ENCODE results near the gene GPR142.
"Not testable (repeated sequence)": the region's sequence is repeated elsewhere in the genome, so short reads cannot be mapped to it uniquely, and the experiment has no call there.

The GPR142 gene

GRCh38 chr17:74393346-74393942, 26.1 kb downstream of the GPR142 start:
- DNase-seq (ENCODE audit: low read depth in 2 of 2): no peak

- DNase-seq (ENCODE audit: low read depth in 2 of 2): no peak
Observed at GRCh38 chr17:74394275-74394950, 27.1 kb downstream of the GPR142 start.

- no peak for DNase-seq (ENCODE audit: low read depth in 2 of 2)
Observed at GRCh38 chr17:74394977-74395376, 27.7 kb downstream of the GPR142 start.

GRCh38 chr17:74396567-74396966, 29.3 kb downstream of the GPR142 start:
- DNase-seq (ENCODE audit: low read depth in 2 of 2): no peak

DNA sequence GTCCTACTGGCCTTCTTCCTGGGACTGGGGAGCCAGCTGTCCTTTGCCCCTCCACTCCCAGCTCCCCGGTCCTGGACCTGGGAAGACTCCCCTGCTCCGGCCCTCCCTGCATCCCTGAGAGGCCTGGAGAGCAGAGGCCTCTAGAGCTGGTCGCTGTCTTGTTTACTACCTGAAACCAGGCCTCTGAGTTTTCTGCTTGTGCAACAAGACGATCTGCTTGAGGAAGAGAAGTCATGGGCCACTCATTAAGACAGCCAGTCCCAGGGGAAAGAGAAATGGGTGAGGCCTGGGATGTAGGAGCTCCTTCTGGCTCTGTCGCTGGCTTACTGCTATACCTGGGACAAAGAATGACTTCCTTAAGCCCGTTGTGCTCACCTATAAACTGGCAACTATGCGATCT, 34.7 kb downstream of the GPR142 start:
- no peak for DNase-seq (ENCODE audit: low read depth in 2 of 2)

GRCh38 chr17:74403512-74404137, 36.3 kb downstream of the GPR142 start:
- DNase-seq (ENCODE audit: low read depth in 2 of 2): no peak

GRCh38 chr17:74404218-74404617, 36.9 kb downstream of the GPR142 start:
- DNase-seq (ENCODE audit: low read depth in 2 of 2): no peak

DNA sequence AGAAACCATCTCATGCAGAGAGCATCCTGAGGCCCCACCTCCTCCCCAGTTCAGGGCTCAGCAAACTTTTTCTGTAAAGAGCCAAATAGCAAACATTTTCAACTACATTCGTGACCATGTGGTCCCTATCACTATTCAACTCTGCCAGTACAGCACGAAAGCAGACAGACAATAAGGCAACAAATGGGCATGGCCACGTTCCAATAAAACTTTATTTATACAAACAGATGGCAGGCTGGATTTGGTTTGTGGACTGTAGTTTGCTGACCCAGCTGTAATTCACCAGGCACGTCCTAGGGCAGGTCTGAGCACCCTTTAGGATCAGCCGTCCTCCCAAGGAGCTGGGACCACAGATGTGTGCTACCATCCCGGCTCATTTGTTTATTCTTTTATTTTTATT, 37.5 kb downstream of the GPR142 start:
- no peak for DNase-seq (ENCODE audit: low read depth in 2 of 2)

DNA sequence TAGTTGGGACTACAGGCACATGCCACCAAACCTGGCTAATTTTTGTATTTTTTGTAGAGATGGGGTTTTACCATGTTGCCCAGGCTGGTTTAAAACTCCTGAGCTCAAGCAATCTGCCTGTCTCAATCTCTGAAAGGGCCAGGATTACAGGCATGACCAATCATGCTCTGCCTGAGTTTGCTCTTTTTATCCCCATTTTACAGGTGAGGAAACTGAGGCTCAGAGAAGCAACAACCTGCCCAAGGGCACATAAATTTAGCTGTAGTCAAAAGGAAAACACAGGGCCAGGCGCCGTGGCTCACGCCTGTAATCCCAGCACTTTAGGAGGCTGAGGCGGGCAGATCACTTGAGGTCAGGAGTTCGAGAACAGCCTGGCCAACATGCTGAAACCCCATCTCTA, 38.0 kb downstream of the GPR142 start:
- DNase-seq (ENCODE audit: low read depth in 2 of 2): not testable (repeated sequence)

- DNase-seq (ENCODE audit: low read depth in 2 of 2): no peak
Observed at GRCh38 chr17:74407384-74407783, 40.1 kb downstream of the GPR142 start.

DNA sequence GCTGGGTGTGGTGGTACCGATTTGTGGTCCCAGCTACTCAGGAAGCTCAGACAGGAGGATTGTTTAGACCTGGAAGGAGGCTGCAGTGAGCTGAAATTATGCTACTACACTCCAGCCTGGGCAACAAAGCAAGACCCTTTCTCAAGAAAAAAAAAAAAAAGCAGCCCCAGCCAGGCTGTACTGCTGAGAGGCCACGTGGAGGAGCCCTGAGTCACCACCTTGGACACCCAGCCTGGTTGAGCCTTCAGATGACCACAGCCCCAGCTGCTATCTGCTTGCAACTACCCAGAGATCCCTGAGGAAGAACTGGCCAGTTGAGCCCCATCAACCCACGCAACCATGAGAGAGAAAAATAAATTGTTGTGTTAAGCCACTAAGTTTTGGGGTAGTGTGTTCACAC, 41.0 kb downstream of the GPR142 start:
- no peak for DNase-seq (ENCODE audit: low read depth in 2 of 2)

GRCh38 chr17:74408815-74409214, 41.5 kb downstream of the GPR142 start:
- DNase-seq (ENCODE audit: low read depth in 2 of 2): no peak

GRCh38 chr17:74410001-74410443, 42.7 kb downstream of the GPR142 start:
- no peak for DNase-seq (ENCODE audit: low read depth in 2 of 2)

DNA sequence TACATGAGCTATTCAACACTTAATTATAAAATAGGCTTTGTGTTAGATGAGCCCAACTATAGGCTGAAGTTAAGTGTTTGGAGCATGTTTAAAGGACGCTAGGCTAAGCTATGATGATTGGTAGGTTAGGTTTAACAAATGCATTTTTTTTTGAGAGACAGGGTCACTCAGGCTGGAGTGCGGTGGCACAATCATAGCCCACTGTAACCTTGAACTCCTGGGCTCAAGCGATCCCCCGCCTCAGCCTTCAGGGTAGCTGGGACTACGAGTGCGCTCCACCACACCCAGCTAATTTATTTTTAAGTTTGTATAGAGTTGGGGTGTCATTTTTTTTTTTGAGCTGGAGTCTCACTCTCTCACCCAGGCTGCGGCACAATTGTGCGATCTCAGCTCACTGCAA, 45.3 kb downstream of the GPR142 start:
- DNase-seq (ENCODE audit: low read depth in 2 of 2): no peak

DNA sequence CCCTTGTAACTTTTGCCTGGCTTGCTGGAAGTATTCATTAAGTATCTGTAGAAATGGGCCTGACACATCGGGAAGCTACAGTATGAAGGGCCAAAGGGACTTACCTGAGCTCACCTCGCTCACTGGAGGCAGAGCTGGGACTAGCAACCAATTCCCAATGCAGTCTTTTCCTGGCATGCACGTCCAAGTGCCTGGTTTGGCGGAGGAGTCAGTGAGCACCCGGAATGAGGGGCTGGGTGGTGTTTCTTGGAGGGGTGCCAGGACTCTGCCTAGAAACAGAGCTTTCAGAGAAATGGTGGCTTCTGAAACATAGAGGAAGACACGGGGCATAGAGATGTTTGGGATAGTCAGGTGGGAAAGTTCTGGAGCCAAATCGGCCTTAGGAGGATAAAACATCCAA, 46.2 kb downstream of the GPR142 start:
- no peak for DNase-seq (ENCODE audit: low read depth in 2 of 2)

DNA sequence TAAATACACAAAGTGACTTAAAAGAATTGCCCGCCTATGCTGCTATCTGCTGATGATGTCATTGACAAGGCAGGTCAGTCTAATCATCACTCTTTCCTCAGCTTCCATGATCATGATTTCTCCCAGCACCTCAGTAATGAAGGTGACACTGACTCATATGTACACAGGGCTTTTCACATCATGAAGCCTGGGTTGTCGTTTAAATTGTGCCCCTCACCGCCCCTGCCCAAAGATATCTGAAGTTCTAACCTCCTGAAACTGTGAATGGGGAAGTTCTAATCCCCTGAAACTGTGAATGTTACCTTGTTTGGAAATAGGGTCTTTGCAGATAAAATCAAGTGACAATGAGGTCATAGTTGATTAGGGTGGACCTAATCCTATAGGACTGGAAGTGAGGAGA, 47.2 kb downstream of the GPR142 start:
- DNase-seq (ENCODE audit: low read depth in 2 of 2): no peak

GRCh38 chr17:74415608-74416396, 48.5 kb downstream of the GPR142 start:
- DNase-seq (ENCODE audit: low read depth in 2 of 2): no peak

- DNase-seq (ENCODE audit: low read depth in 2 of 2): no peak
Observed at GRCh38 chr17:74417178-74418045, 50.1 kb downstream of the GPR142 start.

DNA sequence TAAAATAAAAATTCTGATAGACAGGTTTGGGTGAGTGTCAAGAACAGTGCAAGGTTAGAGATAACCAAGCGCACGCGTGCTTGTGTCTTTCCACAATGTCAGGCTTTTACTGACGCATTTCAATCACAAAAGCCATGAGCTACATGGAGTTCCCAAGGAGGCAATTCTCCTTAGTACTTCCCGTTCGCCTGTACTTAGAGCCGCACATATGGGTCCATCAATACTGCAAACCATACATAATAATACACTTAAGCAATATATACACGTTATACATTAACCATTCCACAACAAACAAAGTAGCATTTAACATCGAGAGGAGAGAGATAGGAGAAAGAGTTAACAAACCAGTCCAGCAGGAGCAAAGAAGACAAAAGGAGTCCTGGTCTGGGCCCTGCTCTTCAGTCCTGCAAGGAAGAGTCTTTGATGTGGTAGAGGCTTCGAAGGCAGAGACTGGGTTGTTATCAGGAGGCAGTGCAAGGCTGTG, 52.7 kb downstream of the GPR142 start:
- no peak for DNase-seq (ENCODE audit: low read depth in 2 of 2)
